GM12891 (cell line): ENCODE measurements around the gene MT1A.

Experiments used
- DNase-seq: peaks from one replicate; pipeline ENCODE4 v3.0.0; 2011; ENCODE audit warnings: low spot score; ENCODE audit not compliant: insufficient read length
- FAIRE-seq: peaks from 2 replicates; lab custom pipeline; 2011; peaks lifted over from hg19 to GRCh38; lab: Jason Lieb, UNC
- PAX5 ChIP-seq: IDR thresholded peaks from 2 replicates; pipeline ENCODE4 v1.6.1; 2011; ENCODE audit warnings: low read length, moderate library complexity, mild to moderate bottlenecking; ENCODE audit not compliant: insufficient read depth, severe bottlenecking
- POLR2A ChIP-seq: IDR thresholded peaks from 2 replicates; pipeline ENCODE4 v1.6.1; 2011; ENCODE audit warnings: low read depth, low read length, control low read depth
- POLR2AphosphoS5 ChIP-seq: IDR thresholded peaks from 2 replicates; pipeline ENCODE4 v1.6.1; 2011; ENCODE audit warnings: low read depth, low read length, control low read depth
- POU2F2 ChIP-seq: IDR thresholded peaks from 2 replicates; pipeline ENCODE4 v1.6.1; 2011; ENCODE audit warnings: low read depth, mild to moderate bottlenecking, control low read depth, low read length, moderate library complexity
- SPI1 ChIP-seq: IDR thresholded peaks from 2 replicates; pipeline ENCODE4 v1.6.1; 2011; ENCODE audit warnings: low read depth, low read length, control low read depth
- TAF1 ChIP-seq: IDR thresholded peaks from 2 replicates; pipeline ENCODE4 v1.6.1; 2011; ENCODE audit warnings: low read depth, low read length, control low read depth

MT1A gene

GRCh38 chr16:56609463-56609921 is 29.0 kb upstream of the MT1A start:
- DNase-seq (peak; percentile 57), FAIRE-seq (peak; percentile 58)
- TF ChIP-seq PAX5 (no peak), SPI1 (peak; percentile 27; the same call in 1 of the 2 replicates), POU2F2 (no peak)

GRCh38 chr16:56610017-56610608 is 28.4 kb upstream of the MT1A start:
- DNase-seq: no peak
- peak; percentile 73 for FAIRE-seq
- TF ChIP-seq POU2F2 (no peak), POLR2A (no peak), TAF1 (no peak), PAX5 (no peak), POLR2AphosphoS5 (no peak), SPI1 (no peak)

- no peak for TF ChIP-seq SPI1
- TF ChIP-seq PAX5: no peak
- no peak for TF ChIP-seq TAF1
- no peak for TF ChIP-seq POLR2AphosphoS5
- no peak for TF ChIP-seq POLR2A
- TF ChIP-seq POU2F2: no peak
- no peak for DNase-seq
- FAIRE-seq: peak; percentile 26
These were observed 27.8 kb upstream of the MT1A start for GRCh38 chr16:56610609-56611111.

GRCh38 chr16:56611281-56611833 is 27.1 kb upstream of the MT1A start:
- TF ChIP-seq POLR2A: no peak
- TF ChIP-seq TAF1: no peak
- no peak for TF ChIP-seq PAX5
- TF ChIP-seq POLR2AphosphoS5: no peak
- no peak for TF ChIP-seq POU2F2
- no peak for TF ChIP-seq SPI1
- FAIRE-seq (no peak), DNase-seq (no peak)

- no peak for TF ChIP-seq POLR2AphosphoS5
- no peak for TF ChIP-seq TAF1
- TF ChIP-seq POU2F2: no peak
- no peak for TF ChIP-seq POLR2A
- TF ChIP-seq SPI1: no peak
- TF ChIP-seq PAX5: no peak
- FAIRE-seq: no peak
- no peak for DNase-seq
These were observed 24.8 kb upstream of the MT1A start for GRCh38 chr16:56613706-56614105.

GRCh38 chr16:56614549-56614991 is 23.9 kb upstream of the MT1A start:
- FAIRE-seq (no peak), DNase-seq (no peak)
- TF ChIP-seq POU2F2 (no peak), TAF1 (no peak), PAX5 (no peak), POLR2A (no peak), SPI1 (no peak), POLR2AphosphoS5 (no peak)

GRCh38 chr16:56615353-56615752 is 23.1 kb upstream of the MT1A start:
- TF ChIP-seq SPI1 (no peak), TAF1 (no peak), PAX5 (no peak), POU2F2 (no peak), POLR2AphosphoS5 (no peak), POLR2A (no peak)
- DNase-seq (no peak), FAIRE-seq (no peak)

GRCh38 chr16:56616608-56617211 is 21.8 kb upstream of the MT1A start:
- FAIRE-seq (no peak), DNase-seq (no peak)
- TF ChIP-seq POLR2A (no peak), PAX5 (no peak)

GRCh38 chr16:56617212-56618085 is 21.0 kb upstream of the MT1A start:
- TF ChIP-seq POLR2AphosphoS5: no peak
- TF ChIP-seq POU2F2: no peak
- TF ChIP-seq TAF1: no peak
- TF ChIP-seq POLR2A: no peak
- TF ChIP-seq SPI1: no peak
- TF ChIP-seq PAX5: no peak
- FAIRE-seq (no peak), DNase-seq (no peak)
